DND-41 (cell line): ENCODE measurements around the gene SLC13A3.

Experiments
- ATAC-seq: fragments of 200-7000 bp; cut with Tn5 transposase; 3 replicates; pipeline ENCODE4 v1.9.1; 2021; ENCODE audit warnings: low read depth; ENCODE audit not compliant: insufficient read depth
- DNase-seq: peaks from one replicate; pipeline ENCODE4 v3.0.0-alpha.2; 2020
- H2AFZ ChIP-seq: 2 replicates; pipeline ENCODE4 v1.6.0; 2012; ENCODE audit warnings: low read depth, low read length
- H3K27ac ChIP-seq: 2 replicates; pipeline ENCODE4 v1.5.1; 2012; ENCODE audit warnings: low read length, inconsistent platforms
- H3K27me3 ChIP-seq: fragments of 200-600 bp; sonication (generic); 2 replicates; pipeline ENCODE4 v1.6.0; 2012; ENCODE audit warnings: low read length, mild to moderate bottlenecking, inconsistent platforms; ENCODE audit not compliant: insufficient read depth, poor library complexity
- H3K36me3 ChIP-seq: 2 replicates; pipeline ENCODE4 v1.5.1; 2012; ENCODE audit warnings: low read length, inconsistent platforms; ENCODE audit not compliant: insufficient read depth
- H3K4me1 ChIP-seq: 2 replicates; pipeline ENCODE4 v1.5.1; 2012; ENCODE audit warnings: mild to moderate bottlenecking, low read length; ENCODE audit not compliant: insufficient read depth
- H3K4me2 ChIP-seq: 2 replicates; pipeline ENCODE4 v1.6.0; 2012; ENCODE audit warnings: mild to moderate bottlenecking, moderate library complexity, low read length, inconsistent platforms; ENCODE audit not compliant: insufficient read depth
- H3K4me3 ChIP-seq, 2 experiments: fragments of 200-600 bp in 1 of 2; shearing (Covaris generic) in 1 of 2; 2 replicates each; pipeline ENCODE4 v1.5.1; 2012 to 2016; ENCODE audit warnings: inconsistent platforms in 2 of 2, low read length in 2 of 2, mild to moderate bottlenecking in 2 of 2, low read depth in 1 of 2, moderate library complexity in 1 of 2
- H3K79me2 ChIP-seq: 2 replicates; pipeline ENCODE4 v1.6.0; 2012; ENCODE audit warnings: low read length, inconsistent platforms; ENCODE audit not compliant: insufficient read depth
- H3K9ac ChIP-seq: 2 replicates; pipeline ENCODE4 v1.6.0; 2012; ENCODE audit warnings: low read depth, mild to moderate bottlenecking, inconsistent platforms, low read length, moderate library complexity
- H3K9me3 ChIP-seq: 2 replicates; pipeline ENCODE4 v1.5.1; 2012; ENCODE audit warnings: low read length, moderate library complexity, mild to moderate bottlenecking, inconsistent platforms; ENCODE audit not compliant: insufficient read depth, severe bottlenecking
- H4K20me1 ChIP-seq: 2 replicates; pipeline ENCODE4 v1.6.0; 2012; ENCODE audit warnings: low read length; ENCODE audit not compliant: insufficient read depth
- EZH2 ChIP-seq: IDR thresholded peaks from 3 replicates; pipeline ENCODE4 v1.6.1; 2012; ENCODE audit warnings: borderline replicate concordance, low read depth, mild to moderate bottlenecking, moderate library complexity, low read length, inconsistent platforms; ENCODE audit not compliant: severe bottlenecking
- TF ChIP-seq, protein P1 (sequence below): IDR thresholded peaks from 2 replicates; pipeline ENCODE4 v1.5.1; 2012; ENCODE audit warnings: borderline replicate concordance, low read length, moderate library complexity, mild to moderate bottlenecking; ENCODE audit not compliant: poor library complexity, severe bottlenecking; ENCODE audit errors: extremely low read depth

Gene SLC13A3

DNA sequence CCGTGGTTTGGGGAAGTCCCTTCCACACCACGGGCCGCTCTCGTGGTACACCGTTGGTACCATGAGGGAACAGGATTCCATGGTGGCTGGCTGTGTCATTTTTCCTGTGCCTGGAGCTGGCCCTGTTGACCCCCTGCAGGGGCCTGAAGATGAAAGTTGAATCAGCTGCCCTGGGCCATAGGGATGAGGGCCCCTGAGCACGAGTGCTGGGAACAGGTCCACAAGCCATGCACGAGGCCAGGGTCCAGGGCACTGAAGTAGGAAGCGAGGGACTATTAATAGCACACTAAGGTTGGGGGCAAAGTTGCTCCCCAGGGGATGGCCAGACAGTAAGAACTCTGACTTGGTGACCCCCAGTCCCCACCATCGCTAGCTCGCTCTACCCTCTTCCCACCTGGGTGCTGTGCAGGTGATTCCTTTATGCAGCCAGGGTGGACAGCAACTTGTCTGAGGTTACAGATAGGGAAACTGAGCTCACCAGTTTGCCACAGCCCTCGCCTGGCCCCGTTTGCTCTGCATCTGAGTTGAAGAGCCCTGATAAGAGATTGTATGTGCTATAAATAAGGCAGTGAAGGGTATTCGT, 46.6 kb downstream of the SLC13A3 start:
- no peaks in the 10 kb centered on the region for H3K9me3 ChIP-seq
- no peaks in the 10 kb centered on the region for H3K36me3 ChIP-seq
- no peak overlapping the region for H3K27ac ChIP-seq
- TF ChIP-seq, protein P1, sequence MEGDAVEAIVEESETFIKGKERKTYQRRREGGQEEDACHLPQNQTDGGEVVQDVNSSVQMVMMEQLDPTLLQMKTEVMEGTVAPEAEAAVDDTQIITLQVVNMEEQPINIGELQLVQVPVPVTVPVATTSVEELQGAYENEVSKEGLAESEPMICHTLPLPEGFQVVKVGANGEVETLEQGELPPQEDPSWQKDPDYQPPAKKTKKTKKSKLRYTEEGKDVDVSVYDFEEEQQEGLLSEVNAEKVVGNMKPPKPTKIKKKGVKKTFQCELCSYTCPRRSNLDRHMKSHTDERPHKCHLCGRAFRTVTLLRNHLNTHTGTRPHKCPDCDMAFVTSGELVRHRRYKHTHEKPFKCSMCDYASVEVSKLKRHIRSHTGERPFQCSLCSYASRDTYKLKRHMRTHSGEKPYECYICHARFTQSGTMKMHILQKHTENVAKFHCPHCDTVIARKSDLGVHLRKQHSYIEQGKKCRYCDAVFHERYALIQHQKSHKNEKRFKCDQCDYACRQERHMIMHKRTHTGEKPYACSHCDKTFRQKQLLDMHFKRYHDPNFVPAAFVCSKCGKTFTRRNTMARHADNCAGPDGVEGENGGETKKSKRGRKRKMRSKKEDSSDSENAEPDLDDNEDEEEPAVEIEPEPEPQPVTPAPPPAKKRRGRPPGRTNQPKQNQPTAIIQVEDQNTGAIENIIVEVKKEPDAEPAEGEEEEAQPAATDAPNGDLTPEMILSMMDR: no peak
- H3K4me1 ChIP-seq: no peaks in the 10 kb centered on the region
- no peak overlapping the region for H3K9ac ChIP-seq
- H3K4me3 ChIP-seq: no peak overlapping the region
- no peaks in the 10 kb centered on the region for H4K20me1 ChIP-seq
- DNase-seq (no peak), ATAC-seq (no peak)
- peaks cover 3% of the 10 kb centered on the region for H3K27me3 ChIP-seq
- no peak overlapping the region for H3K4me2 ChIP-seq
- no peaks in the 10 kb centered on the region for H3K79me2 ChIP-seq
- no peak overlapping the region for H2AFZ ChIP-seq

DNA sequence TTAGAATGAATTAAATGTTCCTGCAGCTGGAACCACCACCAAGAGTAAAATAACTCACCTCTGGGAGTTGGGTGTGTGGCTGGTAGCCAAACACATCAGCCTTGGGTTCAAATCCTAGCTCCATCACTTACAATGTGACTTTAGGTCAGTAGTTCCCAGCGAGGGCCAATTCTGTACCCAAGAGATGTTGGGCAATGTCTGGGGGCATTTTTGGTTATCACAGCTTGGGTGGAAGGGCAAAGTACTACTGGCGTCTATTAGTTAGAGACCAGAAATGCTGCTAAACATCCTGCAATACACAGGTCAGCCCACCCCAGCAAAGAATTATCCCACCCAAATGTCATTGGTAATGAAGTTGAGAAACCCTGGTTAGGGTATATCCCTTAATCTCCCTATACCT, 48.8 kb downstream of the SLC13A3 start:
- Histone ChIP-seq H3K4me2 (no peak overlapping the region), H2AFZ (no peak overlapping the region), H3K9me3 (no peaks in the 10 kb centered on the region), H3K27me3 (peaks cover 6% of the 10 kb centered on the region), H3K9ac (no peak overlapping the region), H3K36me3 (no peaks in the 10 kb centered on the region), H3K27ac (no peak overlapping the region), H3K4me1 (no peaks in the 10 kb centered on the region), H3K4me3 (no peak overlapping the region), H4K20me1 (no peaks in the 10 kb centered on the region), H3K79me2 (no peaks in the 10 kb centered on the region)
- no peak for ATAC-seq
- TF ChIP-seq EZH2: no peak
- TF ChIP-seq, protein P1: no peak
- no peak for DNase-seq

DNA sequence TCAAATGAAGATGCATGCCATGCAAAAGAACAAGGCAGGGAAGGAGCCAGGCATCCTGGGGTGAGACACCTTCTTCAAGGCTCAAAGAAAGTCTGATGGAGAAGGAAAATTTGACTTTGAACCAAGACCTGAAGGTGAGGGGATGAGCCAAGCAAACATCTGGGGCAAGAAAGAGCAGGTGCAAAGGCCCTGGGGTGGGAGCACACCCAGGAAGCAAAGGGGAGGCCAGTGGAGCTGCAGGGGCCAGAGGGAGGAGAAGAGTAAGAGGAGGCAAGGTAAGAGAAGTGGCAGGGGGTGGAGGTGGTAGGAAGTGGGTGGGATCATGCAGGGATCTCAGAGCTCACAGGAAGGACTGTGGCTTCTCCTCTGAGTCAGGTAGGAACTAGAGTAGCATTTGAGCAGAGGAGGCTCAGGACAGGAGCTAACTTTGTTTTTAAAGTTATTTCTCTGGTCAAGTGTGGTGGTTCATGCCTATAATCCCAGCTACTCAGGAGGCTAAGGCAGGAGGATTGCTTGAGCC, 49.6 kb downstream of the SLC13A3 start:
- DNase-seq: no peak
- Histone ChIP-seq H3K9ac (no peak overlapping the region), H3K27me3 (peaks cover 3% of the 10 kb centered on the region), H2AFZ (no peak overlapping the region), H3K4me3 (no peak overlapping the region), H4K20me1 (no peaks in the 10 kb centered on the region), H3K27ac (no peak overlapping the region), H3K4me2 (no peak overlapping the region), H3K4me1 (no peaks in the 10 kb centered on the region), H3K9me3 (no peaks in the 10 kb centered on the region), H3K36me3 (no peaks in the 10 kb centered on the region), H3K79me2 (no peaks in the 10 kb centered on the region)
- TF ChIP-seq, protein P1: no peak
- no peak for TF ChIP-seq EZH2
- no peak for ATAC-seq
